NCI-H146 treated with DMSO at 0.1 percent for 48 hours (cell line): ENCODE data around the gene SERINC5.

Experiments
- DNase-seq: peaks from one replicate; lab custom pipeline; 2025; ENCODE audit not compliant: unreplicated experiment; lab: John Stamatoyannopoulos, UW

Gene SERINC5

DNA sequence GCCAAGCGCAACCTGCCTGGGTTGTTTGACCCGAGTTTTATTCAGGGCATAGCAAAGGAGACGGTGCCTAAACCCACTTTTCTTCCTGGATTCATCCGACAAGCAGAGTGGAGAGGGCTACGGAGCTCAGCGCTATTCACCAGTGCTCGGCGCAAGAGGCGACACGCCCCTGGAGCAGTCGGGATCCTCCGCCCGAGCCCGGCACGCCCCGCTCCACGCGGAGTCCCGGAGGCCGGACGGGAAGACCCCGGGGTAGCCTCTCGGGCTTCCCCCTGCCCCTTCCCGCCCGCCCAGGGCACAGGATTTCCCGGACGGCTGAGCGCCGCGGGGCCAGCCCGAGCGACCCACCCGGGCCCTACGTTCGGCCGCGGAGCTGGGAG is 427 bp downstream of the SERINC5 start:
- peak; percentile 34 for DNase-seq

GRCh38 chr5:80254767-80255430 is 949 bp downstream of the SERINC5 start:
- peak; percentile 34 for DNase-seq

DNA sequence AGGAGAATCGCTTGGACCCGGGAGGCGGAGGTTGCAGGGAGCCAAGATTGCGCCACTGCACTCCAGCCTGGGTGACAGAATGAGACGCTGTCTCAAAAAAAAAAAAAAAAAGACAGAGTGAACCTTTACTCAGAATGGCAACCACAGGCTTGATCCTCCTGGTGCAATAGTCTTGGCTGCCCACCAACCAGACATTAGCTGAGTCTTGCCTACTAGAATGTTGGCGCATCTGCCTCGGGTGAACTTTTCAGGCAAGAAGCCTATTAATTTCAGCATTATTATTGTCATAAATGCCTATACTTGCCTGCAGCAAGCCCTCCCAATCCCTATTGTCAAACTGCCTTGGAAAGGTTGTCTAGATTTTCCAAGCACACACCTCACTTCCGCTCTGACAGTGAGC is 4.2 kb downstream of the SERINC5 start:
- no peak for DNase-seq

DNA sequence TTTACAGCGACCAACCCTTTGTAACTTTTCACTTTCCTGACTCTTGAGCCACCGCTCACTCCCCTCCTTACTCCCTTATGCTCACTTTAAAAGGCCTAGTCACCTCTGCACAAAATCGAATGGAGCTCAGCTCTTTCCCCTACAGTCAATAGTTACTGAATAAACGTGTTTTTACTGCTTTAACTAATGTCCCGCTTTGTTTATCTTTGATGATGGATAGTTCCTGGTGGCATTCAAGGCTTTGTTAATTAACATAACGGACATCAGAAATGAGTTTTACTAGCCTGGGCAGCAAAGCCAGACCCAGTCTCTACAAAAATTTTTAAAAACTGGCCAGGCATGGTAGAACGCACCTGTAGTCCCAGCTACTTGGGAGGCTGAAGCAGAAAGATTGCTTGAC is 5.0 kb downstream of the SERINC5 start:
- no peak for DNase-seq

DNA sequence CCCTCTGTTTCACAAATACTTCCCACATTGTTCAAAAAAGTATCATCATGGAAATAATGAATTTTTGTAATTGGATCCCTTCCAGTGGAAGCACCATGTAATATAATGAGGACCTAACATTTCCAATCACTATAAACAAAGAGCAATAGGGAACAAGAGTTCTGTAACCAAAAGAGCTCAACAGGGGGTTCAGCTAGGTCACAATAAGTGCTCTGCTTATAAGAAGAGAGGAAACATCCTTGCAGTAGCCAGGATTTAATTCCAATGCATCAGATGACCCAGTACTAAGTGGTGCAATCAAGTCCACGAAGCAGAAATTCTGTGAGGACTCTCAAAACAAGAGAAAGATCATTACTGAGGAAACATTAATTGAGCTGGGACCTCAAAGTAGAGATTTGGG is 5.9 kb downstream of the SERINC5 start:
- DNase-seq = peak; percentile 15

DNA sequence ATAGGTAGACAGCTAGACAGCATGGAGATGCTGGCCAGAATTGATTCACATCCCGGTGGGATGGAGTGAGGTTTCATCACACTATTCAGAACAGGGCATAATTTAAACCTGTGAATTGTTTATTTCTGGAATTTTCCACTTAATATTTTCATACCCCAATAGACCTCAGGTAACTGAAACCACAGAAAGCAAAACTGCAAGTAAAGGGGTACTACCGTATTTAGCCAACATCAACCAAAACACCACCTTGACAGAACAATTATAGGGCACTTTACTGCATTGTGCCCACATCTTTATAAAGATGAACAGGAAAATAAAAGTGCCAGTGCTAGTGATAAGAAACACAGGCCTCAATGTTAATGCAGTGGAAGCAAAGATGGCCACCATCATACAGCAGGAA is 7.5 kb downstream of the SERINC5 start:
- DNase-seq = no peak

- DNase-seq = peak; percentile 88
These were observed 8.7 kb downstream of the SERINC5 start for GRCh38 chr5:80246995-80247729.

DNA sequence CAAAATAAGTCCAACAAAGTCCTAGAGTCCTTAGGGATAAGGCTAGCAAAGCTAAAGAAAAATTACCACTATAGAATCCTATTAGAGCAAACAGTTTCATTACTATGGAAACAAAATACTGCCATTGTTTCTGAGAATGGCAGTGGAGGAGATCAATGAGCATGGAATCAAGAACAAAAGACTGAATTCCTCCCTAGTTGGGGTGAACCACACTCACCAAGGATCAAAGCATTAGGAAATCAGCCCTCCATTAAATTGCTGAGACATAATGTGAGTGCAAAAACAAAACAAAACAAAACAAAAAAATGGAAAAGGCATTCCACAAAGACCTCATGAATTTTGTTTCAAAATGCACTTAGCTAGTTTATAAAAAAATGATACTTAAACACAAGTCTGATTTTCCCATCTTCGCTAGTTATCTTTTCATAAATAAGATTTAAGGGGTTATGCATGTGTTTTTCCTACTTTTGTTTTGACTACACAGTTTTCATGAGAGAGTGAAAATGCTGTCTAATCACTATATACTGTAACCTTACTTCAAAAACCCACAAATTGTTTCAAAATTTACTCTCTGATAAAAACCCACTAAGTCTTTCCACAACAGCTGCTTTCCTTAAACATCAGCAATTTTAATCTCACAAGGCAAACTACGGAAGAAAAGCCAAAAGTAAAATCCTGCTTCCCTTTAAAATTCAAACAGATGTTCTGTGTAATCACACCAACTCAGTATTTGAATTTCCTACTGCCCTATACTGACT is 9.7 kb downstream of the SERINC5 start:
- DNase-seq = peak; percentile 79

- no peak for DNase-seq
These were observed 12.3 kb downstream of the SERINC5 start for GRCh38 chr5:80243567-80243966.

DNA sequence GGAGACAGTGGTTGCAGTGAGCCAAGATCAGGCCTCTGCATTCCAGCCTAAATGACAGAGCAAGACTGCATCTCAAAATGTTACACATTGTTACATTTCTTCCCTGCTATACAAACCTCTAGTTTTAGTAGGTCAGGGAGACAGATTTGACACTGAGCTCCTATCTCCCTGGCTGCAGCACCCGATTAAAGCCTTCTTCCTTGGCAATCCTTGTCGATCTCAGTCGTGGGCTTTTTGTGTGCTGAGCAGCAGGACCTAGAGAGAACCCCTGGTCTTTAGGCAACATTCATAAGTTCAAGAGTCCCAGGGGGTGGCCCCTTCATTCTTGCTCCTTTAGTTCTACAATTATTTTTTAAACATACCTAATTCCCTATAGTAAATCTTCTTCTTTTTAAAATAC is 13.0 kb downstream of the SERINC5 start:
- DNase-seq = no peak

- no peak for DNase-seq
These were observed 15.4 kb downstream of the SERINC5 start for GRCh38 chr5:80240368-80240986.

GRCh38 chr5:80239680-80240367 is 16.0 kb downstream of the SERINC5 start:
- no peak for DNase-seq

GRCh38 chr5:80238778-80239679 is 16.8 kb downstream of the SERINC5 start:
- peak; percentile 22 for DNase-seq

- DNase-seq = no peak
These were observed 17.8 kb downstream of the SERINC5 start for GRCh38 chr5:80238097-80238496.

GRCh38 chr5:80237243-80237642 is 18.6 kb downstream of the SERINC5 start:
- DNase-seq = no peak

- no peak for DNase-seq
These were observed 21.5 kb downstream of the SERINC5 start for GRCh38 chr5:80234116-80234948.

GRCh38 chr5:80231693-80232092 is 24.2 kb downstream of the SERINC5 start:
- no peak for DNase-seq

- no peak for DNase-seq
These were observed 24.6 kb downstream of the SERINC5 start for GRCh38 chr5:80231243-80231642.
